Measurements from ENCODE around the gene BLOC1S6.

The BLOC1S6 gene

GRCh38 chr15:45581919-45582318, 5.3 kb upstream of the BLOC1S6 start:
- H3K9ac ChIP-seq (ENCODE audit: low read depth, low read length) = no peak overlapping the region
- H3K36me3 ChIP-seq (ENCODE audit: insufficient read depth, low read length) = no peaks in the 10 kb centered on the region
- H3K4me1 ChIP-seq (ENCODE audit: insufficient read depth, low read length) = peaks cover 7% of the 10 kb centered on the region
- H3K9me3 ChIP-seq (ENCODE audit: control insufficient read depth, insufficient read depth, low read length) = no peaks in the 10 kb centered on the region

DNA sequence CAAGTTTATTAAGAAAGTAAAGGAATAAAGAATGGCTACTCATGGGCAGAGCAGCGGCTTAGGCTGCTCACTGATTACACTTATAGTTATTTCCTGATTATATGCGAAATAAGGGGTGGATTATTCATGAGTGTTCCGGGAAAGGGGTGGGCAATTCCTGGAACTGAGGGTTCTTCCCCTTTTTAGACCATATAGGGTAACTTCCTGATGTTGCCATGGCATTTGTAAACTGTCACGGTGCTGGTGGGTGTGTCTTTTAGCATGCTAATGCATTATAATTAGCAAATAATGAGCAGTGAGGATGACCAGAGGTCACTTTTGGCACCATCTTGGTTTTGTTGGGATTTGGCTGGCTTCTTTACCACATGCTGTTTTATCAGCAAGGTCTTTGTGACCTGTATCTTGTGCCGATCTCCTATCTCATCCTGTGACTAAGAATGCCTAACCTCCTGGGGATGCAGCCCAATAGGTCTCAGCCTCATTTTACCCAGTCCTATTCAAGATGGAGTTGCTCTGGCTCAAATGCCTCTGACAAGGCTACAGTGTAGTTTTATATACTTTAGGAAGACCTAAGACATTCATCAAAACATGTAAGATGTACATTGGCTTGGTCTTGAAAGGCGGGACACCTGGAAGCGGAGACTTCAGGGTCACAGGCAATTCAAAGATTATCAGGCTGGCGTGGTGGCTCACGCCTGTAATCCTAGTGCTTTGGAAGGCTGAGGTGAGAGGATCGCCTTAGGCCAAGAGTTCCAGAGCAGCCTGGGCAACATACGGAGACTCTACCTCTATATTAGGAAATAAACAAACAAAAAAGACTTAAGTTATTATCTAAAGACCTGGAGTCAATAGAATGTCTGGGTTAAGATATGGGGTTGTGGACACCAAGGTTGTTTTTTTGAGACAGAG, 3.2 kb upstream of the BLOC1S6 start:
- peaks cover 7% of the 10 kb centered on the region for H3K4me1 ChIP-seq (ENCODE audit: insufficient read depth, low read length)
- H3K9ac ChIP-seq (ENCODE audit: low read depth, low read length) = no peak overlapping the region
- H3K9me3 ChIP-seq (ENCODE audit: control insufficient read depth, insufficient read depth, low read length) = no peaks in the 10 kb centered on the region
- no peaks in the 10 kb centered on the region for H3K36me3 ChIP-seq (ENCODE audit: insufficient read depth, low read length)

- no peaks in the 10 kb centered on the region for H3K36me3 ChIP-seq (ENCODE audit: insufficient read depth, low read length)
- no peak overlapping the region for H3K9ac ChIP-seq (ENCODE audit: low read depth, low read length)
- H3K4me1 ChIP-seq (ENCODE audit: insufficient read depth, low read length) = peaks cover 7% of the 10 kb centered on the region
- no peaks in the 10 kb centered on the region for H3K9me3 ChIP-seq (ENCODE audit: control insufficient read depth, insufficient read depth, low read length)
These were observed 1.9 kb upstream of the BLOC1S6 start for GRCh38 chr15:45585069-45585791.

- Histone ChIP-seq H3K36me3 (ENCODE audit: insufficient read depth, low read length) (no peaks in the 10 kb centered on the region), H3K4me1 (ENCODE audit: insufficient read depth, low read length) (peaks cover 4% of the 10 kb centered on the region; the same call in 1 of the 2 replicates), H3K9me3 (ENCODE audit: control insufficient read depth, insufficient read depth, low read length) (no peaks in the 10 kb centered on the region), H3K9ac (ENCODE audit: low read depth, low read length) (peak overlapping the region; percentile 86)
These were observed 1.1 kb upstream of the BLOC1S6 start for GRCh38 chr15:45586125-45586524.

GRCh38 chr15:45586601-45587094, 531 bp upstream of the BLOC1S6 start:
- no peaks in the 10 kb centered on the region for H3K36me3 ChIP-seq (ENCODE audit: insufficient read depth, low read length)
- no peaks in the 10 kb centered on the region for H3K9me3 ChIP-seq (ENCODE audit: control insufficient read depth, insufficient read depth, low read length)
- H3K4me1 ChIP-seq (ENCODE audit: insufficient read depth, low read length) = peaks cover 4% of the 10 kb centered on the region; the same call in 1 of the 2 replicates
- peak overlapping the region; percentile 86 for H3K9ac ChIP-seq (ENCODE audit: low read depth, low read length)

DNA sequence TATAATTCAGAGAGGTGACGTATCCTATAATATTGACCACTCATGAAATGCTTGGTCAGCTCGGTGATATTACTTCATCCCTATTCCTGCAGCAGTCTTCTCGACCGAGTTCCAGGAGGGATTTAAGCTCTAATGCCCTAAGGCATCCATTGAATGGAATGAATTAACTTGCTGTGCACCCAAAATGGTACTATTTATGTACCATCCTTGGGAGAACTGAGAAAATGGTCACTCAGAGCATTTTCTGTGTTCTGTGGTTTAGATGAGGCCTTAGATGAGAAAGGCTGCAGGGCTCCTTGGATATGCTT, 638 bp downstream of the BLOC1S6 start:
- Histone ChIP-seq H3K9me3 (ENCODE audit: control insufficient read depth, insufficient read depth, low read length) (no peaks in the 10 kb centered on the region), H3K9ac (ENCODE audit: low read depth, low read length) (peak overlapping the region; percentile 86), H3K36me3 (ENCODE audit: insufficient read depth, low read length) (no peaks in the 10 kb centered on the region), H3K4me1 (ENCODE audit: insufficient read depth, low read length) (peaks cover 4% of the 10 kb centered on the region; the same call in 1 of the 2 replicates)

DNA sequence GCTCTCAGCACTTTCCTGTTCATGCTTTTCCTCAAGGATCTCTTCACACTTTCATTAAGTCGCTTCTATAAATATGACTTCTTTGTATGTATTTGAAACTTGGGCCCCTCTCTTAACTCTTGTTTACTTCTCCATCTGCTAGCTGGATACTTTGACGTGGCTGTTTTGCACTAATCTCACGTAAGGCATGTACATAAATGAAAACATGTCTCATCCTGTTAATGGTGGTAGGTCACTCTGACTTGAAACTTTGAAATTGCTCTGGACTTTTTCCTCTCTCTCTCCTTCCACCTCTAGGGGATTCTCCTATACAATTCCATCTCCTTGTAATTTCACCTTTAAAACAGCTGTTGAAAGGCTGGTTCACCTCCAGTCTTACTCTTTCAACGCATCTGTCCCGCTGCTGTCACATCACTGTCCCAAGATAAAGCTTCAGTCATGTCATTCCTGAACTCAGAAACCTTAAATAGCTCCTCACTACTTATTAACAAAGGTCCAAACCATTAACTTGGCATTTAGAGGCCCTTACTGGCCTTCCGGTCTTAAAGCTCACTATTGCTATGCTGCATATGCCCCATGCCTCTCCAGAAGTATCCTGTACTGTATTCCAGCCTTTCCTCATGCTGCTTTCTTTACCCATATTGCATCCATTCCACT, 1.2 kb downstream of the BLOC1S6 start:
- Histone ChIP-seq H3K36me3 (ENCODE audit: insufficient read depth, low read length) (no peaks in the 10 kb centered on the region), H3K9ac (ENCODE audit: low read depth, low read length) (peak overlapping the region; percentile 86), H3K4me1 (ENCODE audit: insufficient read depth, low read length) (peaks cover 4% of the 10 kb centered on the region; the same call in 1 of the 2 replicates), H3K9me3 (ENCODE audit: control insufficient read depth, insufficient read depth, low read length) (no peaks in the 10 kb centered on the region)

DNA sequence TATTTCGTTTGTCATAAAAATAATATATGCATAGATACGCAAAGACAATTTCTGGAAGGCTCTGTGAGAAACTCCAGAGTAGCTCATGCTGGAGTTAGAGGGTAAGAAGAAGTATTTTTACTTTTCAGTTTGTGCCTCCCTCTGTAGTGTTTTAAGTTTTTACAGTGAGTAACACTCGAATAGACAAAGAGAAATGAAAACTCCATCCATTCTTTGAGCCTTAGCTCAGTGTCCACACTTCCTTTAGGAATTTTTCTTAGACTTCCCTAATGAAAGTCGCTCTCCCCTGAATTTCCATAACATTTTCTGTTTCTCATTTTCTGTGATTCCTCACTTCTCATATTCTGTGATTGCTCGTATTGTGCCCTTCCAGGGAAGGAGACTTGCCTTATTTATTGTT, 2.1 kb downstream of the BLOC1S6 start:
- no peak overlapping the region for H3K9ac ChIP-seq (ENCODE audit: low read depth, low read length)
- peaks cover 4% of the 10 kb centered on the region; the same call in 1 of the 2 replicates for H3K4me1 ChIP-seq (ENCODE audit: insufficient read depth, low read length)
- H3K36me3 ChIP-seq (ENCODE audit: insufficient read depth, low read length) = no peaks in the 10 kb centered on the region
- H3K9me3 ChIP-seq (ENCODE audit: control insufficient read depth, insufficient read depth, low read length) = no peaks in the 10 kb centered on the region

DNA sequence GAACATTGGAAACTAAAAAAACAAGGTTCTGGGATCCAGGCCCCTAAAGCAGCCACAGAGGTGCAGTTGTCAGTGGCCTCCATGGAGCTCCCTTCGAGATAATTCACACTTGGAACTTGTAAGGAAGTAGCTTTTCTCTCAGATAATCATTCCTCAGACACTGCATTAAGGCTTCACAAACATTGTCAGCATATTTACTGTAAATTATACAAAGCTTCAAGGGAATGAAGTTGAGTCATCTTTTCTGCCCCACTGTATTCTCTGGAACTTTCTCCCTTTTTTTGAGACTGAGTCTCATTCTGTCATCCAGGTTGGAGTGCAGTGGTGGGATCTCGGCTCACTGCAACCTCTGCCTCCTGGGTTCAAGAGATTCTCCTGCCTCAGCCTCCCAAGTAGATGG, 7.1 kb downstream of the BLOC1S6 start:
- no peaks in the 10 kb centered on the region; the same call in 1 of the 2 replicates for H3K36me3 ChIP-seq (ENCODE audit: insufficient read depth, low read length)
- no peak overlapping the region for H3K9ac ChIP-seq (ENCODE audit: low read depth, low read length)
- no peaks in the 10 kb centered on the region for H3K9me3 ChIP-seq (ENCODE audit: control insufficient read depth, insufficient read depth, low read length)
- no peaks in the 10 kb centered on the region for H3K4me1 ChIP-seq (ENCODE audit: insufficient read depth, low read length)

GRCh38 chr15:45594835-45595530, 7.8 kb downstream of the BLOC1S6 start:
- Histone ChIP-seq H3K4me1 (ENCODE audit: insufficient read depth, low read length) (no peaks in the 10 kb centered on the region), H3K9me3 (ENCODE audit: control insufficient read depth, insufficient read depth, low read length) (no peaks in the 10 kb centered on the region), H3K36me3 (ENCODE audit: insufficient read depth, low read length) (no peaks in the 10 kb centered on the region; the same call in 1 of the 2 replicates), H3K9ac (ENCODE audit: low read depth, low read length) (no peak overlapping the region)

DNA sequence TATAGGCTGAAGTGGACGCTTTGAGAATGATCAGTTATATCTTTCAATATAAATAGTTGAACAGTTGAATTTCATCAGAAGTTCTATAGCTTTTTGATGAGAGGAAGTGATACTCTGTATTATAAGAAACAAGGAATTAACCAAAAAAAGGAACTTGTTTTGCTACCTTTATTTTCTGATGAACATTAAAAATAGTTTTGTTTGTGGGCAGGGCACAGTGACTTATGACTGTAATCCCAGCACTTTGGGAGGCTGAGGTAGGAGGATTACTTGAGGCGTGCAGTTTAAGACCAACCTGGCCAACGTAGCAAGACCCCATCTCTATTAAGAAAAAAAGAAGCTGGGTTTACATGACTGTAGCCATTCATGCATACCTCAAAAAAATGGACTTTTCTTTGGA, 16.7 kb downstream of the BLOC1S6 start:
- Histone ChIP-seq H3K9me3 (ENCODE audit: control insufficient read depth, insufficient read depth, low read length) (no peaks in the 10 kb centered on the region), H3K9ac (ENCODE audit: low read depth, low read length) (no peak overlapping the region), H3K4me1 (ENCODE audit: insufficient read depth, low read length) (no peaks in the 10 kb centered on the region), H3K36me3 (ENCODE audit: insufficient read depth, low read length) (no peaks in the 10 kb centered on the region)

GRCh38 chr15:45604326-45604725, 17.1 kb downstream of the BLOC1S6 start:
- no peaks in the 10 kb centered on the region for H3K36me3 ChIP-seq (ENCODE audit: insufficient read depth, low read length)
- H3K4me1 ChIP-seq (ENCODE audit: insufficient read depth, low read length) = no peaks in the 10 kb centered on the region
- H3K9ac ChIP-seq (ENCODE audit: low read depth, low read length) = no peak overlapping the region
- H3K9me3 ChIP-seq (ENCODE audit: control insufficient read depth, insufficient read depth, low read length) = no peaks in the 10 kb centered on the region

DNA sequence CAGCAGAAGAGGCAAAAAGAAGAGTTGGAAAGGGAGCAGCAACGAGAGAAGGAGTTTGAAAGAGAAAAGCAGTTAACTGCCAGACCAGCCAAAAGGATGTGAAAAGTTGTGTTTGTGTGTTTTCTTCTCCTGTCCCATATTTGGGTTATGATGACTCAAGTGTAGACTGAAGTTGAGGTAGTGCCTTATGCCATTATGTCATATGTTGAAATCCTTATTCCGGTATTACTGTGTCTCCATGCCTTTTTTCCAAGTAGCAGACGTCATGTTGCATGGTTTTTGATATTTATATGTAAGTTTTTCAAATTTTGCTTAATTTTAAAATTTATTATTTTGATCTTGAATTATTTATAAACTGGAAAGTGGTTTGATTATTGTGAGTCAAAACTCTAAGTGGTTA, 19.2 kb downstream of the BLOC1S6 start:
- Histone ChIP-seq H3K36me3 (ENCODE audit: insufficient read depth, low read length) (no peaks in the 10 kb centered on the region), H3K9me3 (ENCODE audit: control insufficient read depth, insufficient read depth, low read length) (no peaks in the 10 kb centered on the region), H3K9ac (ENCODE audit: low read depth, low read length) (no peak overlapping the region), H3K4me1 (ENCODE audit: insufficient read depth, low read length) (no peaks in the 10 kb centered on the region)

- no peak overlapping the region for H3K9ac ChIP-seq (ENCODE audit: low read depth, low read length)
- H3K36me3 ChIP-seq (ENCODE audit: insufficient read depth, low read length) = no peaks in the 10 kb centered on the region
- no peaks in the 10 kb centered on the region for H3K9me3 ChIP-seq (ENCODE audit: control insufficient read depth, insufficient read depth, low read length)
- no peaks in the 10 kb centered on the region for H3K4me1 ChIP-seq (ENCODE audit: insufficient read depth, low read length)
These were observed 19.7 kb downstream of the BLOC1S6 start for GRCh38 chr15:45606841-45607240.

Data from ES-I3 (cell line).